Activated CD8-positive, alpha-beta memory T cell treated with anti-CD3 and anti-CD28 coated beads, Interleukin-2, amount 50 U/mL, for 24 hours (primary cell): ENCODE data around the gene MAT2B.

ENCODE experiments used
- DNase-seq: peaks from one replicate; pipeline ENCODE4 v3.0.0-alpha.2; 2020; ENCODE audit errors: extremely low read depth

The MAT2B gene

DNA sequence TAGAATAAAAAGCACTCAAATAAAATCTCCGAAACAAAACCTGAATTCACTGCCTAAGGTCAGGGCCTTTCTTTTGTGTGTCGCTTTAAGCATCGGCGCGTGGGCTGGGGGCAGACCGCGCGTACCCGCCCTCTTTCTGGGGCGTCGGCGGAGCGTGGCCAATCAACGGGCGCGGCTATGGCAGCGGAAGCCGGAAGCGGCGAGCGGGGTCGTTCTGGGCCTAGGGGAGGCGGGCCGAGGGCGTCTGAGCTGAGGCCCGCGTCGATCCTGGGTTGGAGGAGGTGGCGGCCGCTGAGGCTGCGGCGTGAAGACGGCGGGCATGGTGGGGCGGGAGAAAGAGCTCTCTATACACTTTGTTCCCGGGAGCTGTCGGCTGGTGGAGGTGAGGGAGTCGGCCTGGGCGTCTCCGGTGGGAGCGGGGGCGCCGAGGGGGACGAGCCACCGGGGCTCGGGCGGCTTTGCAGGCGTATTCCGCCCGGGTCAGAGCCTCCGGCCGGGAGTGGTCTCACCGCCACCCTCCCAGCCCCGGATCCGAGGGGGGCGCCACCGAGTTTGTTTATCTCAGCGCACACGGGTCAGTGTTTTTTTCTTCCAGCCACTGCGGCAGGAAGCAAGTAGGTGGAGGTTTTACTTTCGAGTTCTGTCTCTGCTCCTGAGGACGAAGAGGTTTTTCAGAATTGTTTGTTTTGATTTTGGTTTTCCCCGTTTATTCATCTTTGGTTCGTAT, at the start of gene MAT2B:
Gene MAT2B, plus strand, starts transcription at position 252 of the 727 bp plus-strand sequence. Its CDS starts 68 bp downstream, at position 320.
- DNase-seq = peak; percentile 87

DNA sequence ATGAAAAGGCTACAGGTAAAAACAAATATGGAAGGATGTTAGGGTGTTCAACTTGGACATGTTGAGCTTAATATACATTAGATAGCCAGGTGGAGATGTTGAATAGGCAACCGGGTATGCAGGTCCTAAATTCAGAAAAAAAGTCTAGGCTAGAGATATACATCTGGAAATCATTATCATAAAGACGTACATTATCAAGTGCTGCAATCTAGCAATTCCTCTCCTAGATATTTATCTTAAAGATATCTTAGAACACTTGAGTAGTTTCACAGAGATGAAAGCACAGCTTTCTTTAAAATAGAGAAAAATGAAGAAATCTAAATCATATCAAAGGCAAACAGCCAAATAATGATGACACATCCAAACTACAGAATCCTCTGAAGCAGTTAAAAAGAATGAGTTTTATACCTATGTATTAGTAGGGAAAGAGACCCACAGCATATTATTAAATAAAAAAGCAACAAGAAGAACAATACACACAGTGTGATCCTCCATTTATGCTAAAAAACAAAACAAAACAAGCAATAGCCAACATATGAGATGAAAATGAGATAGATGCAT, 49.3 kb upstream of the MAT2B start:
- DNase-seq = no peak

DNA sequence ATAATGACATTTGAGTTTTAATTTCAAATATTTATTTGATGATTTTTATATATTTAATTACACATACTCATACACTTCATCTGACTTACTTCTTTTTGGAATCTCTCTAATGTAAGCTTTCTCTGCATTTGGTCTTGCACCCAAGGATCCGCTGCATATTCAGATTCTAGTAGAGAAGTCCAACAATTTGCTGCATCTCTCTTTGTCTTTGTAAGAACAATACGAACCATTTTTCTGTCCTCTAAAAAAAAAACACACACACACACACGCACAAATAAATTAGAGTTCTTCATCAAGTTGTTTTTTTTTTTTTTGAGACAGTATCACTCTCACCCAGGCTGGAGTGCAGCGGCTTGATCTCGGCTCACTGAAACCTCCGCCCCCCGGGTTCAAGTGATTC, 48.6 kb upstream of the MAT2B start:
- no peak for DNase-seq

DNA sequence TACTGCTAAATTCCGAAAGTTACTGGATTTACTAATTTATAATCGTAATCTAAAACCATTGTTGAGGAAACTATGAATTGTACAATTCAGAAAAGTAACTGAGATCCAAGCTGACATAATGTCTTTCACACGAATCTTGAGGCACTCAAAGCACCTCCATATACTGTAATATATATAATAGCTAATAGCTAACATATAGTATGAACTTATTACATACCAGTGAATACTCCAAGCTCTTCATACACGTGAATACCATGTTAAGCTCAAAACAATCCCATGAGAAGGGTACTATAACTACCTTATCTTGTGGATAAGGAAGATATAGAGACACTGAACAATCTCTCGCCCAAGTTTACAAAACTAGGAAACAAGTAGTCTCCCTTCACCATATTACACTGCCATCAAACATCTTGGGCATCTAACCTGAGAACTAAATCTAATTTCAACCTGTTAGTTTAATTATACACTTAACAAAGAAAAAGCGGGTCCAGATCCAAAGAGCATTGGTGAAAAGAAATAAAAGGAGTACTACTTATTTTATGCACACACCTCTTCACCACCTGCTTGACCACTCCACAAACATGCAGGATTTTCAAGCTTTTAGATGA, 46.5 kb upstream of the MAT2B start:
- no peak for DNase-seq

DNA sequence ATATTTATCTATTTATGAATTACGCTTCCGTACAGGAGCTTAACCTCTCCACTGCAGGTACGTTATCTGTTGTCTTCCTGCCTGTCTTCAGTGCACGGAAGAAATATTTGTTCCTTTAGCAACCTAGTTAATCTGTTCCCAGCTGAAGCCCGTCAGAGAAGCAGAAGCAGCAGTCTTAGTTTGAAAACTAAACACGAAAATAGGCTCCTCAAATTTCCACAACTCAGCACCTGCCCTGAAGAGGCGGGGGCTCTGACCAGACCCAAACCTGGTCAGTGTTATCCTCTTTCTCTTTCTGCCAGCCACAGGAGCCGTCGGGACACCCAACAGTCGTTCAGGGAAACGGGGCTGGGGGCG, 46.0 kb upstream of the MAT2B start:
- DNase-seq = no peak

DNA sequence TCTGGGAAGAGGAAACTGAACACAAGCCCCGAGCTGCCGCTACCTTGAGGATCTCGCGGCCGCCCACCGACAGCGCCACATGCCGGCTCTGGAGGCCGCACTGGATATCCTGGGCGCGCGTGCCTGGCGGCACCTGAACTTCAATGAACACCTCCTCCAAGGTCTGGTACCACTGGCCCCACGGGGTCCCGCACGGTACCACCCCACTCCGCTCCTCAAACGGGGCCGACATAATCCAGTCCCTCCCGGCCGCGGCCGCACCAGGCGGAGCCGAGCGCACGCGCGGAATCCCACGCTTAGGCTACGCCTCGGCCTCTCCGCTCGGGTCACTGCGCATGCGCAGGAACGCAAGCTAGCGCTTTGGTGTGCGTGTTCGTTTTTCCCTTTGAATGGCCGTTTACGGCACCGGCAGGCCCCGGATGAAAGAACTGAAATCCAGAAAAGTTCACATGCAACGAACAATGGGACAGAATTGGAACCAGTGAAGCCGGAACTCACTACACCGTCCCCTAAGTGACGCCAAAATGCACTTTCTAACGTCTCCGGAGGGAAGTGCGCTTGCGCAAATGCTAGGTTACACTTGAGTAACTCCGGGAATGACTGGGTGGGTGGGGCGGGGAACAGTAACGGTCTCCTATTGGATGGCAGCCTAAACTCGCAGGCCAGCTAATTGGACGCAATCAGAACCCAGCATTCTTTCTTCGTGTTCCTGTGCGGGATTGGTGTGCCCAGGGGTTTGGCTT, 45.4 kb upstream of the MAT2B start, which contains the start of gene NUDCD2:
Gene NUDCD2, minus strand, starts transcription at position 284 of the 743 bp plus-strand sequence. Its CDS starts 52 bp downstream, at position 232.
- peak; percentile 89 for DNase-seq

DNA sequence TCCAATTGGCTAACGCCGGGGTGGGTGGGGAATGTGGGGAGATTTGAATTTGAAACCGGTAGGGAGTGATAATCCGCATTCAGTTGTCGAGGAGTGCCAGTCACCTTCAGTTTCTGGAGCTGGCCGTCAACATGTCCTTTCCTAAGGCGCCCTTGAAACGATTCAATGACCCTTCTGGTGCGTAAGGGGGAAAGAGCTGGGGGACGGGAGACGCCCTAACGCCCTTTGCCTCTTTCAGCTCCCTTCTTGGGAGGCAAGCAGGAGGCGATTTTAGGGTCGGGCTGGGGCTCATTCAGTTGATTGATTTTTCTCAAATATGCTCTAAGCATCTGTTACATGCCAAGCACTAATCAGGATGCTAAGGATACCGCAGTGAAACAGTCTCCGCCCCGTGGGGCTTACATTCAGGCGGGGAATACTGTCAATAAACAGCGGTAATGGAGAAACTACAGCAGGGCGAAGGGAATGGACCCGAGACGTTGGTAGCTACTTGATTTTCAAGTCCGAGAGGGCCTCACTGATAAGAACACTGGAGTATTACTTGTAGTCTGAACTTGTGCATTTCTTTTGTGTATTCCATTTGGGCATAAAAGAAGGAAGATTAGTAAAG, 44.8 kb upstream of the MAT2B start, which contains the start of gene HMMR:
Gene HMMR, plus strand, starts transcription at position 71 of the 610 bp plus-strand sequence. Its CDS starts 61 bp downstream, at position 132.
- DNase-seq = no peak

DNA sequence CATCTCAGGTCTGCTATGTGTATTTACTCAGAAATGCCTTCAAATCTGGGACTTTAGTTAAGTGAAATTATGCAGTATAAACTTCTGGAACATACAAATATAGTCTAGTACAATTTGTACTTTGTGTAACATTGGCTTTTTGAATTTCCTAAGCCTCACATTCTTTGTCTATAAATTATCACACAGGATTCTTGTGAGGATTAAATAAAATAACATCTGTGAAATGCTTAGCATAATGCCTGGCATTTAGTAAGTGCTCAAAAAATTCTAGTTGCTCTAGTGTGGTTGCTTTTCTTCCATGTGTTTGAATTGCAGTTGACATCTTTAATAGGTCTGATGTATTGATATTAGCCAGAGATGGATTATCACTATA, 42.4 kb upstream of the MAT2B start:
- no peak for DNase-seq

DNA sequence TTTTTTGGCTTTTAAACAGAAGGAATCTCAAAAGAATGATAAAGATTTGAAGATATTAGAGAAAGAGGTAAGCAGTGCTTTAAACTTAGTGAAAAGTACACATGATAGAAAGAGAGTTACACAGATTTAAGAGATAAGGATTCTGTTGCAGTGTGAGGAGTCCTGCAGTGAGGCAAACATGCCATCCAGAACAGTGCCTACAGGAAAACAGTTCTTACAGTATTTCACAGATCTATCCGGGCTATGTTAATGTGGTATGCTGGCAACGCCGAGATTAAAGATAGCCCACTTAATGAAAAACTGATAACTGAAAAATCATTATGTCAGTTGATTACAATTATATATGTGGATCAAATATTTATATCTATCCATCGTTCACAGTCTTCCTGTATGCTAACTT, 37.7 kb upstream of the MAT2B start:
- no peak for DNase-seq

DNA sequence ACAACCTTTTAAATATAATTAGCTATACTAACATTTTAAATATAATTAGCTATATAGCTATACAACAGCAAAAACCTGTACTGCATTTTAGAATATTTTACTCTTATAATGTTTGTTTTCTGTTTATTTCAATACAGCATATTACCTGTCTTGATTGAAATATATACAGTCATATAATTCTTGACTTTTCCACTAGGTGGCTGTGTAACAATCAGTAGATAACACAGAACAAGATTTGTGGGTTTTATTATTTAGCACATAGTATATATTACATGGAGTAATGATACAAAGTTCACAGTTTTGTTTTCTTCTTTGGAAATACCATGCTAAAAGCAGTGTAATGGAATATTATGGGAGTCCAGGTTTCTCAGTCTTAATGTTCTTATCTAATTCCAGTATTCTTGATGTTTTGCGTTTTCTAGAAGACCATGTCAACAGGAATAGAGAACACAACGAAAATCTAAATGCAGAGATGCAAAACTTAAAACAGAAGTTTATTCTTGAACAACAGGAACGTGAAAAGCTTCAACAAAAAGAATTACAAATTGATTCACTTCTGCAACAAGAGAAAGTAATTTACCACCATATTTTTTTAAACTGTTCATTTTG, 31.7 kb upstream of the MAT2B start:
- DNase-seq = no peak

DNA sequence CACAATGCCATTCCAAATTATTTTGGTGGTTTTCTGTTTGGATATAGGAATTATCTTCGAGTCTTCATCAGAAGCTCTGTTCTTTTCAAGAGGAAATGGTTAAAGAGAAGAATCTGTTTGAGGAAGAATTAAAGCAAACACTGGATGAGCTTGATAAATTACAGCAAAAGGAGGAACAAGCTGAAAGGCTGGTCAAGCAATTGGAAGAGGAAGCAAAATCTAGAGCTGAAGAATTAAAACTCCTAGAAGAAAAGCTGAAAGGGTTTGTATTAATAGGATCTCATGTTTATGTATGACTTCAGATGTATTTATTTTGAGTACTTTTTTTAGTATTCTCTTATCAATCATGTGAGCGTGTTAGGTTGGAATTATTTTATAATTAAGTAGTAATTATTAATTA, 30.0 kb upstream of the MAT2B start:
- DNase-seq = no peak

DNA sequence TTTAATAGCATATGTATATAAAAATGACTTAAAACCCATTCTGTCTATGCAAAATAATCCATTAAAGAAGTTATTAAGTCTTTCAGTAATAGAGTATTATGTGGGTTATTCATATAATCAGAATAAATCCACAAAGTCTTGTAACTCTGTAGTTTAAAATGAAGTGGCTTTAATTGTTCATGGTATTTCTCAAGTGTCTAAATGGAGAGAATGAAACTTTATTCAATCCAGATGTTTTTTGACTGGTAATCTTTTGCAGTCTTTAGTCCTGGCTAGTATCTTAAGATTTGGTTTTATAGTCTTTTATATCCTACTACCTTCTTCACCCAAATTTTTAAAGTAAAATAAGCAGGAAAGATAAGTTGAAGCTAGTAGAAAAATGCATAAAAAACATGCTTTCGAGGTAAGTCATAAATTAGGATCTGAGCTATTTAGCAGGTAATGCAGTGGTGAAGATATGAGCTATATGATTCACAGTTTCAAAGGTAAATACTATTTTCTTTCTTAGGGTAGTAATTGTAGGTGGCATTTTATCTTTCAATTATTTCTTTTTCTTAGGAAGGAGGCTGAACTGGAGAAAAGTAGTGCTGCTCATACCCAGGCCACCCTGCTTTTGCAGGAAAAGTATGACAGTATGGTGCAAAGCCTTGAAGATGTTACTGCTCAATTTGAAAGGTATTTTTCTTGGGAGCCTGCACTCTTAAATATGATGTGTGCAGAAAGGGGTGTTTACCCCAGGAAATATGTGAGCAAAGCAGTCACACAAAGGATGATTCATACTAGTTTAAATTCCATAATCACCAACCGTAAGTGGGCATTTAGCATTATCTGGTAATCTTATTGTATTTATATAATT, 27.1 kb upstream of the MAT2B start:
- DNase-seq = no peak

DNA sequence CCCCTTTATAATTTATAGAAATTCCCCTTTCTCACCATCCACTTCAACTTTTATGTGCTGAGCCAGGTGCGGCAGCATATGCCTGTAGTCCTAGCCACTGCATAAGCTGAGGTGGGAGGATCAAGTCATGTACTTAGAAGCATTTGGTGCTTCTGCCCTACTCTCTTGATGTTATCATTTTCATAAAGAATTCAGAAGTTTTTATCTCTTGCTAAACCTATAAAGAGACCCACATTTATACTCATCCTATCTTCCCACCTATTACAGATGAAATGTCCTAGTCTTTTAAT, 26.5 kb upstream of the MAT2B start:
- no peak for DNase-seq

DNA sequence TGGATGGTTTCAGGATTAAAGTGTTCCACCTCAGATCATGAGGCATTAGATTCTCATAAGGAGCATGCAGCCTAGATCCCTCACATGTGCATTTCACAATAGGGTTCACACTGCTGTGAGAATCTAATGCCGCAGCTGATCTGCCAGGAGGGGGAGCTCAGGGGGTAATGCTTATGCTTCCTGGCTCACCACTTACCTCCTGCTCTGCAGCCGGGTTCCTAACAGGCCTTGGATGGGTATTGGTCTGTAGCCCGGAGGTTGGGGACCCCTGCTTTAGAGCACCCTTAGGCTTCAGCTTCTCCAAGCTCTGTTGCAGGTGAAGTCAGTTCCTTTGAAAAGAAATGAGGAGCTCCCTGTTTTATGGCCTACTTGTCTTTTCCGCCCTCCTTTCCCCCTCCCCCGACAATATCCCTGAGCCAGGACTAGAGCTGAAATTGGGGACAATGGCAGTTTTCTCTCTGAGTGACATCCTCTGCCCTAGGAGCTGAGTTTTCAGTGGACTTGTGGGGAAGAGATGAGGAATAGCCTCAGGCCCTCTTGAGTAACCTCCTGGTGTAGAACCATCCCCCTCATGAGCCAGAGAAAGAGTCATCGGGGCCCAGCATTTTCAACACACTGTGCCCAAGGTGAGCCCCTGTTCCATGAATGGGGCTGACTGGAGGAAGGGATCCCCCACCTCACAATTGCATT, 16.2 kb upstream of the MAT2B start:
- DNase-seq = no peak

DNA sequence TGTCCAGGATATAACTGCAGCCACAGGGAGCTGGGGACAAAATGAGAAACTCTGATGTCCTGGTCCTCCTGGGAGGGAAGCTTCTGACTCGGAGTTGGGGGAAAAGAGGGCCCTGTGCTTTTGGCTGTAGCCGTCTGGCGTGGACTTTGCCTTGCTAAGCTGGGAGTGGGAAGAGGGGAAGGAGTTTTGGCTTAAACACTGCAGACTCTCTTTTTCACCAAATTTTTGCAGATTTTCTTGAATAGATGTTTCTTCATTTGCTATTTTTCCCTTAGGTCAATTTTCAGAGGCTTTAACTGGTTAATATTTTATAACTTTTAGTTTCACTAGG, 15.7 kb upstream of the MAT2B start:
- no peak for DNase-seq

DNA sequence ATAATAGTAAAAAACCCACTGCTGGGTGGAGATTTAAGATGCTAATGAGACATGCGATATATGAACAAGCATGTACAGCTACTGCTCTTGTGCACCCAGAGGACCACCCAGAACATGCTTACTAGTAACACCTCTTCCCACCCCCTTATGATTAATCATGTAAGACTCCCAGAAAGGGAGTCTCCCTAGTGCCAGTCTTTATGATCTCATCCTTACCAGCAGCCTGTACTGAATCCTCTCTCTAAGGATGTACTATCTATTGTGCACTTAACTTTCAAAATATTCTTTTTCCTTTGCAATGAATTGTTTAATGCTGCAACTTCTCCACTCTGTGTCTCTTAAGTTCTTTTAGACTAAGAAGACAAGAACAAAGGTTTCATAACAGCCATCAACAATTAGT, 9.1 kb upstream of the MAT2B start:
- DNase-seq = no peak

DNA sequence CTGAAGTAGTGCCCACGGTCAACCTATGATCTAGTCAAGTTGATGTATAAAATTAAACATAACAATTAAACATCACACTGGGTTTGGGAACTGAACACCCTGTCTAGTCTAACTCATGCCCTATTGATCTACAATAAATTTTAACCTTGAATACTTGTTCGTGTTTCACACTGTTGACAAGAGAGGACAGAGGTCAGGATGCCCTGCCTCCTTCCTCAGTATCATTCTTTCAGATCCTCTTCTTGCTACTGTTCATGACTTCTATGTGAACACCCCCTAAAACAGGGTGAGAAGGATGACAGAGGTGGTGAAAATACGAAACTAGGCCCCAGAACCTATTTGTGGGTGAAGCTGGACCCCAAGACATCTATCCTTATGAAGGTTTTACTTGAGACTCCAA, 8.1 kb upstream of the MAT2B start:
- DNase-seq = no peak

DNA sequence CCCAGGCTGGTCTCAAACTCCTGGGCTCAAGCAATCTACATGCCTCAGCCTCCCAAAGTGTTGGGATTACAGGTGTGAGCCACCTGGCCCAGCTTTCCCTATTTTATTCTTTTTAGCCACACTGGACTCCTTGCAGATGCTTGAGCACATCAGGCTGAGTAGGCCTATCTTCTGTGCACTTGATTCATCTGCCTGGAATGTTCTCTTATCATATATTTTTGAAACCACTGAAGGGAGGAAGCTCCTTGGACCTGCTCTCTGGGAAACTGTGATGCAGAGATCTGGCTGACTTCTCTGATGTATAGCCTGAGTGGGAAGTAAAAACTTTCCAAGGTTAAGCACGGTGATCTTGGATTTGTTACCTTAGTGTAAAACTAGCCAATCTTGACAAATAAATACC, 6.5 kb upstream of the MAT2B start:
- no peak for DNase-seq

DNA sequence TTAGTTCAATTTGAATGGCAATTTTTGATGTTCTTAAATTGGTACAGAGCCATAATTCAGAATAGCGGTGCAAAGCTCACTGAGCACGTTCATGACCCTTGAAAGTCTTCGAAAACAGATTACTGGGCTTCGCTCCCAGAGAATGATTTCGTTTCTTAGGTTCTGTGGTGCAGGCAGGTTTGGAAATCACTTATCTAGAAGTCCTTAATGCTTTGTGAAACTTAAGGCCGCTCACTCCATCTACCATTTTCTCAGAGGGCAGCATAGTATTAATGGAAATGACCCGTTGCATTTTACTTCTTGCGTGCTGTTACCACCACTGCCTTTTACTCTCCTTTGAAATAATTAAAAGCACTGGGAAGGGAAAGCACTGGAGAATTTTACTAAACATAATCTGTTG, 2.9 kb upstream of the MAT2B start:
- DNase-seq = no peak
